Activated CD4-positive, alpha-beta T cell treated with anti-CD3 and anti-CD28 coated beads for 4 hours (primary cell): ENCODE results near the gene TSPAN9.

ENCODE experiments used
- DNase-seq, 2 donors: peaks; one replicate each; pipeline ENCODE4 v3.0.0-alpha.2; 2020

TSPAN9 gene

DNA sequence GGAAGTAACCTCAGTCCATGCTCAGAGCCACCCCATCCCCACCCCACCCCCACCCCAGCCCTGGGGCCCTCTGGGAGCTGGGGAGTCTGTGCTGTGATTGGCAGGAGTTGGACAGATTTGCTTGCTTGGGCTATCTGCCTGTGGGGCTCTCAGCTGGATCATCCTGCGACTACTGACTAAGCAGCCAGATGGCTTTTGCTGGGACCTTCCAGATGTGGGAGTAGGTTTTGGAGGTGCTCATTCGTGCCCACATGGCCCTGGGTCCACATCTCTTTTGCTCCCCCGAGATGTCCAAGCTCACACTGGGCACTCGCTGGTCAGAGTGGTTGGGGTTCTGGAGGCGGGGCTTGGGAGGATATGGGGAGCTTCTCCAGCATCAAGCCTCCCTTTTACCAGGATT, 138.9 kb downstream of the TSPAN9 start:
- no peak for DNase-seq

DNA sequence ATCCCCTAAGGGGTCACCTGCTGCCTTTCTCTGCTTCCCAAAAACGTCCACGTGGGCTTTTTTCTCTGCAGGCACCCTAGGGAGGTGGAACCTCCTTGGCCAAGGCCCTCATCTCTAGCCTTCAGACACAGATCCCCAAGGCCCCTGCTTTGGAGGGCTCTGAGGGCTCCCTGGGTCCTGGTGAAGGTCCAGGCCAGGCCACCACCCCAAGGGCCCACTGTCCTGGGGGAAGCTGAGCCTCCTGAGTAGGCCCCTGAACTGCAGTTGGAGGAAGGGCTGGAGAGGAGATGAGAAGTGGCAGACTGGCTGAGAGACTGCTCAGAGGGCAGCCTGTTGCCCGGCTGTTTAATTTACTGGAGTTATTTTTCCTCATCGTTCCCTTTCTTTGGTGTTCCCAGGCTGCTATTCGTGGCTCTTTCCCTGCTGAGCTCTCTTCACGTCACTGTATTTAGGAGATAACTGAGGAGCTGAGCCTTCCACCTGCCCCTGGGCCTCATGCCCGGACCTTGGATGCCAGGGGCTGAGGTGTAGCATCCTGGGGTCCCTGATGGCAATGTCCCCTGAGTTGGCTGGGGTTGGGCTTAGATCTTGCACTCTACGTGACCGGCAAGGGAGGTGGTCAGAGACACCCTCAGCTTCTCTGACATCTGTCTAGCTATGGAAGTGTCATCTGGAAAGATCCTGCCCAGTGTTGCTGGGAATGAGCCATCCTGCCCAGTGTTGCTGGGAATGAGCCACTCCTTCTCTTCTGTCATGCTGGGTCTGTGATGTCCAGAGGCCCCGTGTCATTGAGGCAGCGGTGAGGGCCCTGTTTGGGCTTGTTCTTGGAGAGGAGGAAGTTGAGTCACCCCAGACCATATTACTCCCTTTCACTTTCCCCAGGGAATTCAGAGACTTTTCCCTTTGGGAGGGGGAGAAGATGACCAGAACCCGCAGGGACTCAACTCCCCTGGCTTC, 139.8 kb downstream of the TSPAN9 start:
- no peak for DNase-seq

DNA sequence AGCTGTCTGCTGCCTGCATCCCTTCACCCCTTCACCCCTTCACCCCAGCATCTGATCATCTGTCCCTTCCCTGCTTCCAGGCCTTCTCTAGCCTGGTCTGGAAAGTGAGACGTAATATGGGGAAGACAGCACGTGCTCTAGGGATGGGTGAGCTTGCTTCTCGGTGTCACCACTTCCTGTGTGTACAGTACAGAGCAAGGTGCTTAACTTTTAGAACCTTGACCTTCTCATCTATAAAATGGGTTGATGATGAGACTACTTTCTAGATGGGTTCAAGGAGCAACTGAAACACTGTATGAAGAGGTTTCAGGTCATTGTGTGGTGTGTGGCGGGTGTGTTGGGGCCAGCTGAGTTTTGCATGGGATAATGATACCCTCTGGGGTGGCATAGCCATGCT, 140.5 kb downstream of the TSPAN9 start:
- no peak for DNase-seq

DNA sequence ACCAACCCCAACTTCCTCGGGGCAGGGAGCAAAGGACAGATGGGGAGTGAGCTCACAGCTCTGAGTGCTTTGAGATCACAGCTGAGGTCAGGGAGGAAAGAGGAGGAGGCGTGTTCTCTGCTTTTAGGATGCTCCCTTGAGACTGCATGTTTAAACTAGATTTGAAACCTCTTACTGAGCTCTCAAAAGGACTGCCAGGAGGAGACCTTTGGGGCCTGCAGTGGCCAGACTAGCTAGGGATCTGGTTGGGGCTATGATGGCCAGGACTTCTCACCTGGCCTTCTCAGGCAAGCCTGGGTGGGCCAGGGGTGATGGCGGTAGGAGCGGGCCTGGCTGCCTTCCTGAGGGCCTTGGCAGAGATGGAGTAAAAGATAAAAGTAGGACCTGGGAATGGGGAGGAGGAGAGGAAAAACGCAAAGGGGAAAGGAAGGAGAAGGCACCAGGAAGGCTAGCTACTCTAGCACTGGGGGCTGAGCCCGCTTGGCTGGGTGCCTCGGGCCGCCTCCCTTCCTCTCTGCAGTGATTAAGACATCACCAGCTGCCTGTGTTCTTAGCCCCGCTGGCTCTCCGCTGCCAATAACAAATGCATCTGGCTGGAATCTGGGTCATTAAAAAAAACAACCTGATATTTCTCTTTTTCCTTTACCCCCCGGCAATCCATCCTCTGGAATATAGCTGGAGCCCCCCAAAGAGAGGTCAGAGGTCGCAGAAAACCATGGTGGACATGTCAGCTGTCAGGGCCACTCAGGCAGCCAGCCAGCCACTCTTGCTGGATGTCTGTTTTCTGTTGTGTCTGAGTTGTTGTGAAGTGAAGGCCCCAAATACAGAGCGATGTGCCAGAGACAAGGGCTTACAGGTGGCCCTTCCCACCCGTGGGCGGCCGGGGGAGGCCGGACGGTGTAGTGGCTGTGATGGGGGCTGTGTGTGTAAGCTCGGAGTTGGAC, 141.3 kb downstream of the TSPAN9 start:
- no peak for DNase-seq

DNA sequence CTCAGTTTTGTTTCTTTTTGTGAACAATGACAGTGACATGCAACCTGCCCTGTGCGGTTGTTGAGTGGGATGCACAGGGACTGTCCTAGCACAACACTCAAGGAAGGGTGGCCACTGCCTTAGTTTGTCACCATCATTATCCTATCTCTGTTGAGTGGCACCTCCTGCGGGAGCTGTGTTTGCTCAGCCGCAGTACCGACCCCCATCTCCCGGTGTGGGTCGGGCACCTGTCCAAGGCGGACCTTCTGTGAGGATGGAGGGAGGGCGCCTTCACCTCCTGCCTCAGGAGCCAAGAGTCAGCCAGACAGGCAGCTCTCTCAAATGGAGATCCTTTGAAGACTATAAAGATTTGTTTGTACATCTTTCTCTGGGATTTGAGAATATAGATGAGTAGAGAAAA, 142.1 kb downstream of the TSPAN9 start:
- no peak for DNase-seq

DNA sequence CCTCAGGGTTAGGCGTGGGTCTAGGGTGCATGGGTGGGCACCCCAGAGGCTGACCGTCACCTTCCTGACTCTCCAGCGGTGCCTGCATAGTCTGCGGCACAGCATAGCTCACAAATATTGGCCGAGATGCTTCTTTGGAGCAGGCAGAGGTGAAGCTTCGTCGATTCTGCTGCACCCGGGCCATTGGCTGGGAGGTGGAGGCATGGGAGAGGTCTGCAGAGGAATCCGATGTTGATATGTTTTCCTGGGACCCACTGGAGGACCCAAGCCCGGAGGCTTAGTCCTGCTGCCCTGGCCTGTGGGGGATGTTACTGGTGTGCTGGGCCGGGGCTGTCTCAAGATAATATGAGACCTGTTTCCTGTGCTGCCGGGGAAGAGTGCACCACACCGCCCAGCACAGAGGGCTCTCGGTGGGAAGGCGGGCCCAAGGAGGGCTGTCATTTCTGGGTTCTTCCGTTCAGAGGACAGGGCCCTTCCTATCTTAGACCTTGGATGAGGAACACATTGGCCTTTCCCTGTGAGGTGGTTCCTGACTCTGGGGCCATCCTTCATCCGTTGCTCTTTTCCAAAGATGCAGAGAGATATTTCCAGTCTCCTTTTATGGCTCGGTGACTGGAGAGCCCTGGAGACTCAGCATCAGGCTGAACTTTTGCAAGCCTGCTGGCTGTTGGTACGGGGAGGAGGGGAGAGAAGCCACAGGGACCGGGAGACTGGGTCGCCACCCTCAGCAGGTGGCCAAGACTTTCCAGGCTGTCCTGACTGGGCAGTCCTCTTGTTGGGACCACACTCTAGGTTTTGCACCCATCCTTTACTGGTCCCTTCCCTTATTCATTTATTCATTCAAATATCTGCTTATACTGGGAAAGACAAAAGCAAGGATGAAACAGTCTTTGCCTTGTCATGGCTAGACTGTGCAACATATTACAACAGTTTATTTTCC, 143.5 kb downstream of the TSPAN9 start:
- no peak for DNase-seq

DNA sequence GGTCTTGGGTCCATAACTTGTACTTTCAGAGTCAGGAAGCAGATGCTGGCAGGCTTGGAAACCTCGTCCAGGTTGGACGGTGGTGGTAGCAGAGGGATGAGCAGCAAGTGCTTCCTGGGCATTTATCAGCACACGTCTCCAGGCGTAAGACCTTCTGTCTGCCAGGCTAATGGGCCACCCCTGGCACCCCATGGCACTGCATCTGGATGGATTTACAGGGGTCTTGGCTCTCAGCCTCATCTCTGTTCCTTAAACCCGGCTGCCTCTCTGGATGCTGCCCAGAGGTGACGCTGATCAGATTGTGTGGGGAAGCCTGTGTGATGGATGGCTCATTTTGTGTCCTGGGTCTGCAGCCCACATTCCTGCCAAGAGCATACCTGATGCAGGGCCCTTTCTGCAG, 145.1 kb downstream of the TSPAN9 start:
- DNase-seq, result no peak

DNA sequence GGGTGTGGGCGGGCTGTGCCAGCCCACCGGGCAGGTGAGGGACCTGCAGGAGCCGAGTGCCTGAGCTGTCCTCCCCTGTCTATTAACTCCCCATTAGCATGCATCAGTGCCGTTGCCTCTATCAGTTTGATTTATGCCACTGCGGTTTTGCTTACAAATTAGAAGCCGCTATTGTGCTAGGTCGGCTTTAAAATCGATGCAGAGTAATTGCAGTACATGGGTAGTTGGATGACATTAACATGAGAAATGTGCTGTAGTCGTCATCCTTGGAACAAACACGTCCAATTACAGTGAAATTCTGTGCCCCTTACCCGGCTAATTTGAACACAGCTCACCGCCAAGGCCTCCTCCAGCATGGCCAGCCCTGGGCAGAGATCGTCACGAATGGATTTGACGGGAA, 145.8 kb downstream of the TSPAN9 start:
- DNase-seq, result no peak

DNA sequence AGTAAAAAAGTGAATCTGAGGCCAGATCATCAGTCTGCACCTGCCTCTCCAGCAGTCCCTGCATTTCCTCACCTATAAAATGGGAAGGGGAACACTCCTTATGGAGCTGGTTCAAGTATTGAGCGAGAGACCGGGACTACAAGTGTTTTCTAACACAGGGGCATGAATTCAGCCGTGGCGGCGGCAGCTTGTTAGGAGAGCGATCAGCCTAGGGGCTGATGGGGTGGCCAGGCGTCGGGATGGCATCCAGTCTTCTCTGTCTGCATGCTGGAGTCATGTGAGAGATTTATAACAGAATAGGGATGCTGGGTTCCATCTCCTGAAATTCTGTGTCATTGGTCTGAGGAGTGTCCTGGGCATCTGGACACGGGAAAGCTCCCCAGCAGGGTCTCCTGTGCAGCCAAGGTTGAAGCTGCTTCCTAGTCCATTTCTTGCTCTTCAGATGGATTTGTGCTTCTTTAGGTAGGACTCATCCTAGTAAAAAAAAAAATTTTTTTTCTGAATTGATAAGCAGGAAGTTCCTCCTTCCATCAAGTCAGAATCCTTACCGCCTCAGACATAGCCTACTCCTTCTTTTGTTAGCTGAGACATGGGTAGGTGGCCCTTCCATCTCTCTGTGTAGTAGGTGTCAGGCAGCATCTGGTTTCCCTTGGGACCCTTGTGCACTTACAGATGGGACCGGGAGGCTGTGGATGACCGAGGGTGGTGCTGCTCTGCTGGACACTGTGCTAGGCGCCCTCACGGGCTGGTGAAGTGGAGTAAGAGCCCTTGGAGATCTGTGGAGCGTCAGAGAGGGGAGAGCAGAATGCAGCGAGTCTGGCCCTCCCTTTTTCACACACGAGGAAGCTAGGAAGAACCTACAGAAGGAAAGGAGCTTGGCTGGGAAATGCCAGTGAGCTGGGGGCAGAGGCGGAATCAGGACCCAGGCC, 146.7 kb downstream of the TSPAN9 start:
- DNase-seq, result no peak

DNA sequence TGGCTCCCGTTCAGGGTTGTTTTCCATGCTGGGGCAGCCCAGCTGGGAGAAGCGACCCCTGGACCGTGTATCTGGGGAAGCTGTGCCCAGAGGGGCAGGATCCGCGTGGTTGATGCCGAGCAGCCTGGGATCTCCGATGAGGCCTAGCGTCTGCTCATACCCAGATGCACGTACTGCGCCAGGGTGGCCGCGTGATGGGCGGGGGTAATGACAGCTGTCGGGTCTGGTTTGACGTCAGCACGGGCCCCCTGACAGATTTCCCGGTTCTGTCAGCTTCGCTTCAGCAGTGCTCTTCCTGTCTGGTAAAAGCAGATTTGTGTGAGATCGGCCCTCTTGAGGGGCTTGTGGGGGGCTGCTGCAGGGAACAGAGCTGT, 147.3 kb downstream of the TSPAN9 start:
- no peak for DNase-seq

DNA sequence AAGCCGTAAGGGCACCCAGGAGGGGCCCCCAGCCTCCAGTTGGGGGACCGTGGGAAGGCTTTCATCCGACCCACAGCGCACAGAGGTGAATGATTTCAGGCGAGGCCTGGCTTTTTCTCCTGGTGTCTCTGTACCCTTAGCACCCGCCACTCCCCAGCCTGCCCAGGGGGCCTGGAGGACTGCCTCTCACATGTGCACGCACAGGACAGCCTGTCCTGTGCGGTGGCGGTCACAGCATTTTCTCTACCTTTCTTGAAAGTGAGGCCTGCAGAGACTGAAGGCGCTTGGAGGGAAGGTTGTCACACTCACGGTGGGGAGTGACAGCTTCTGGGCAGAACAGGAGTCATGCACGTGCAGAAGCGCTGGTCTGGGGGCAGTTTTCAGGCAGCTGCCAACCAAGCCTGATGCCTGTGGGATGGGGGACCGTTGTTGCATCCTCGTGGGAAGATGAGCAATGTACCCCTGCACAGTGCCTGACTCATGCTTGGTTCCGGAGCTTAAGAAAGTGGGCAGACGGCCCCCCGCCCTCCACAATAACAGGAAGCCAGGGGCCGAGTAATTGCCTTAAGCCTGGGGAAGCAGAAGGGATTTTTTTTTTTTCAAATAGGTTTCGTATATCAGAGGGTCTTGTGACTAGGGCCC, 148.1 kb downstream of the TSPAN9 start:
- no peak for DNase-seq

DNA sequence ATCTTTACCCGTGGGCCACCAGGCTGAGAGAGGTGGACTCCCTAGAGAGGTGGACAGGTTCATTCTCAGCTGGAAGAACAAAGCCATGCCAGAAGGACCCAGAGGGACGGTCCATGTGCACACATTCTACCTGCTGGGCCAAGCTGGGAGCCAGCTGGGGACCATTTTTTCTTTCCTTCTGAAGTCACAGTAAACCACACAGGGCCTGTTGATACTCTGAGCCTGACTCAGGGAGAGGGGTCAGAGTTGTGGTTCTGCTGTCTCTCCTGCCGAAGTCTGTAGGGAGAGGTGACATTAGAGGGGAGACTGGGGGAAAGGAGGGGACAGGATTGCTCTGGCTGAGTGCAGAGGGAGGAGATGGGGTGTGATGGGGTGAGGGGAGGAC, 148.6 kb downstream of the TSPAN9 start:
- DNase-seq, result no peak

DNA sequence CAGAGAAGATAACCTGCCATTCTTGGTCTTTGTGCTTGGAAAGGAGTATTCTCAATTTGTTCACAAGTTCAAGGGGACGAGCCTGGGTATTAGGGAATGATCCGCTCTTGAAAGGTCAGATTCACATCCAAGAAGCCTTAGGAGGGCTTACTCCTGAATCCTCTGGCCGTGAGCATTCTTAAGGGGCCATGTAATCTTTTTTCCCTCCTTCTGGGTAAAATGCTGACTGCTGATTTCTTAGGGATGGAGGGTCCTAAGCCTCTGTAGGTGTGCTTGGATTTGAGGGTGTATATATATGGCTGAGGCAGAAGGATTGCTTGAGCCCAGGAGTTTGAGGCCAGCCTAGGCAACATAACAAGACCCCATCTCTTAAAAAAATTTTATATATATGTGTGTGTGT, 149.1 kb downstream of the TSPAN9 start:
- no peak for DNase-seq

DNA sequence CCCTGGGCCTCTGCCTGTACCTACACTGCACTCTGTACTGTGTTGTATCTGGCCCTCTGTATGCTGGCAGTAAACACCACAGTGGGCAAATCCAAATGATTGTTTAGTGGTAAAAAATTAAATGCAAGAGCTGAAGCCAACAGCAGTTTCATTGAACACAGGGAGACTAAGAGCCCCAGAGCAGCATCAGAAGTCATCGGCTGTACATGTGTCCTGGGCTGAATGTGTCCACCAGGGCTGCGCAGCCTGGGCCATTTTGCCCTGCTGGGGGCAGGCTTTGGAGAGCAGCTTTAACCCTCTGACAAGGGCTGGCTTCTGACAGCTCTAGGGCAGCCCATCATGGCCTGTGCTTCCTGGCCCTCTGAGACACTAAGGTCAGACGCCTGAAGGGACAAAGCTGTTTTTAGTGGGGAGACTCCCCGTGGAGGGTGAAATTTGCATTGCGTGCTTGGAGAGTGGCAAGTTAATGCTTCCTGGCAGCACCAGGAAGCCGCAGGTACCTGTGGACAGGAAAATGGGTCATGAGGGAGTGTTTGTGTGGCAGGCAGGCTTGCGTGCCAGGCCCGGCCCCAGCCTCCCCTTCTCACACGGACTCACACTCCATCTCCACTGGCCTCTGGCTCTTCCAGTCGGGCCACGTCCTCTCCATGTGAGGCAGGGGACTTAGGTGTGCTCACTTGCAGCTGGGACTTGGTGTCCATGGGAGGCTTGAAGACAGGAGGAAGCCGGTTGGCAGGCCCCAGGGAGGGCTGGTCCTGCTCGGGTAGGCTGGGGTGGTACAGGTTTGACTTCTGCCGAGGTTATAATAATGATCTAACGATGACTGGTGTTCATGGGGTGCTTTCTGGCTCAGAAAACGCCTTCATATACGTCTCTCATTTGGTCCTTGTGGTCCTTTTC, 150.1 kb downstream of the TSPAN9 start:
- no peak for DNase-seq

DNA sequence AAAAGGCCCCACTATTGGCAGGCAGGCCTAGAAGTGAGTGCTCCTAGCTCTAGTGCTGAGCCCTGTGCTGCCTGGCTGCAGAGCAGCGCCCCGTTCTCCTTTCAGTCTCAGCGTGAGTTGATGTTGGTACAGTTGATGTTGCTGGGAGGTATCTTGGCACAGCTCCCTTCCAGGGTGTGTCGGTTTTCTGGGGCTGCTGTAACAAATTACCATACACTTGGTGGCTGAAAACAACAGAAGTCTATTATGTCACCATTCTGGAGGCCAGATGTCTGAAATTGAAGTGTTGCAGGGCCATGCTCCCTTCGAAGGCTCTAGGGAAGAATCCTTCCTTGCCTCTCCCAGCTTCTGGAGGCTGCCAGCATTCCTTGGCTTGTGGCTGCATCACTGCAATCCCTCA, 151.4 kb downstream of the TSPAN9 start:
- DNase-seq, result no peak

DNA sequence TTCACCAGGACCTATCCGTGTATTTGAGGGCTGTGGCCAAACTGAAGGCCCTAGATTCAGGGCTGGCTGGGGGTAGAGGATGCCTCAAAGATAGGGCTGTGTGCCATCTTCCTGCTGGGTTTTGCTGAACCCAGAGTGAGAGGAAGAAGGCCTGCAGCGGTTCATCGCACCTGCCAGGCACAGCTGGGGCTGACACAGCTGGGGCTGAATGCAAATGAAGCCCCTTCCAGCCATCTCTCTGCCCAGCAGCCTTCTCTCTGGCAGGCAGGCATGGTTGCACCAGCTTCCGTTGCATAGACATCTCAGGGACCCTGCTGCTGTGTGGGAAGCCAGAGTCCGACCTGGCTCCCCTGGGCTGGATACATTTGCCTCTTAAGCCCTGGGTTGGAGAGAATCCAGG, 152.4 kb downstream of the TSPAN9 start:
- DNase-seq, result no peak

DNA sequence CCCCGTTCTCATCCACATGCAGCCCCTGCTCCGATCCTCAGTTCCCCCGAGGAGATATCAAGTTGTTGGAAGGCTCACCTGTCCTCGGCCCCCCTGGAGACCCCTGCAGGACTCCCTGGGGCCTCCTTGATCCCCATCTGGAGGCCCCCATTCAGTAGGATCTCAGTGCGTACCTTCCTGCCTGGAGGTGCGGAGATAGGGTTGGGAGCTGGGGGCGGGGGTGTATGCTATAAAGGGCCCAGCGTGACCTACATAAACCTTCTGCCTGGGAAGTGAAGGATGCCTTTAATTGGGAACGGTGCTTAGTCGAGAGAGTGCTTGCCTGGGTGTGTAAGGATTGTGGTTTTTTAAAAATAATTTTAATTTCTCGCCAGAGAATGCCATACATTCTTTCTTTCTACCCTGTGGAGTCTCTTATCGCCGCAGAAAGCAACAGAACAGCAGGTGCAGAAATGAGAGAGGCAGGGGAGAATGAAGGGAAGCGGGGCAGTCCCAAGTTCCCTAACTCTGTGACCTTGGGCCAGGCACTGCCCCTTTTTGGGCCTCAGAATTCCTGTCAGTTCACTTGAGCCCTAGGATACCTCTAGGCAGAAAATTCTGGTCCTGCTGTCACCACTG, 153.7 kb downstream of the TSPAN9 start:
- DNase-seq, result no peak

DNA sequence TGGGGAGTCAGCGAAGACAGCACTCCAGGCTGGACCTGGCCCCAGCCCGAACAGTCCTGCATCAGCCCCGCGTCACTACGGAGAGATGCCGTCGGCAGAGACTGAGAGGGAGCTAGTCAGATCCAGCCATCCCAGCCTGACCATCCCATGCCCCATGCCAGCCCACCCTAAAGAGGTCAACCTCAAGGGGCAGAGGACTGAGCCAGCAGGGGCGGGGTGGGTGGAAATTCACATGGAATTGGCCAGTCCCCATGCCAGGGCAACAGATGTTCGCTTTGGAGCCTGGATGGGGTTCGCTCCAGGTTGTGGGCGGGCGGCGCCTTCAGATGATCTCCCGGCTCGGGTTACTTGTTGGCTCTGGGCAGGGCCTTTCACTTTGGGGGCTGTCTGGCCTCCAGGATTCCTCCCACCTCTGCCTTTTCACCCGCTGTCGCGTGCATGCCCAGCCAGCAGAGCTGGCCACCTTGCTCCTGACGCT, 154.3 kb downstream of the TSPAN9 start:
- DNase-seq, result no peak

DNA sequence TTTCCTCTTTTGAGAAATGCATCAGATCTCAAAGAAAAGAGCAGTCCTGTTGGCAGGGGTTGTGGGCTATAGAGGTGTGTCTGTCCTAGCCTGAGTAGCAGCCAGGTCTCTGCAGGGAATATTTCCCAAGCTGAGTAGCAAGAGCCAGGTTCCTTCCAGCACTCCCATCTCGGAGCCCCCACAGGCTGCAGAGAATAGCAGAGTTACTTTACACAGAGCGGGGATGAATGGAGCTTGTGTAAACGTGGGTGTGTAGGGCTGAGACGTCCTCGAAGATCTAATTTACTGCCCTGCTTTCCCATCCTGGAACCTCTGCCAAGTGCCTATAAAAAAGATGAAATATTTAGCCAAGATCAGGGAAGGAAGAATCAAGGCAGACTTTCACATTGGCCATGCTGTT, 156.6 kb downstream of the TSPAN9 start:
- DNase-seq, result no peak
